ENCODE results near the gene GADL1.

The GADL1 gene

DNA sequence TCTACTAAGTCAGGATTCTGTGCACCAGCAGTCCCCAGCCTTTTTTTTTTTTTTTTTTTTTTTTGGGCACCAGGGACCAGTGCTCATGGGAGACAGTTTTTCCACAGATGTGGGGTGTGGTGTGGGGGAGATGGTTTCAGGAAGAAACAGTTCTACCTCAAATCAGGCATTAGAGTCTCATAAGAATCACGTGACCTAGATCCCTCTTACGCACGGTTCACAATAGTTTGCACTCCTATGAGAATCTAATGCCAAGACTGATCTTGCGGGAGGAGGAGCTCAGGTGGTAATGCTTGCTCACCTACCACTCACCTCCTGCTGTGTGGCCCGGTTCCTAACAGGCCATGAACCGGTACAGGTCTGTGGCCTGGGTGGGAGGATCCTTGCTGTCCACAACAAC lies 88.8 kb downstream of the GADL1 start:
- no peaks in the 10 kb centered on the region for H3K79me2 ChIP-seq (ENCODE audit: insufficient read depth, low read length)
- H3K36me3 ChIP-seq (ENCODE audit: low read length): no peaks in the 10 kb centered on the region
- no peak for TF ChIP-seq EZH2phosphoT487 (conservative IDR thresholded peaks at IDR 0.05; ENCODE audit: low read length)
- TF ChIP-seq, protein P1, sequence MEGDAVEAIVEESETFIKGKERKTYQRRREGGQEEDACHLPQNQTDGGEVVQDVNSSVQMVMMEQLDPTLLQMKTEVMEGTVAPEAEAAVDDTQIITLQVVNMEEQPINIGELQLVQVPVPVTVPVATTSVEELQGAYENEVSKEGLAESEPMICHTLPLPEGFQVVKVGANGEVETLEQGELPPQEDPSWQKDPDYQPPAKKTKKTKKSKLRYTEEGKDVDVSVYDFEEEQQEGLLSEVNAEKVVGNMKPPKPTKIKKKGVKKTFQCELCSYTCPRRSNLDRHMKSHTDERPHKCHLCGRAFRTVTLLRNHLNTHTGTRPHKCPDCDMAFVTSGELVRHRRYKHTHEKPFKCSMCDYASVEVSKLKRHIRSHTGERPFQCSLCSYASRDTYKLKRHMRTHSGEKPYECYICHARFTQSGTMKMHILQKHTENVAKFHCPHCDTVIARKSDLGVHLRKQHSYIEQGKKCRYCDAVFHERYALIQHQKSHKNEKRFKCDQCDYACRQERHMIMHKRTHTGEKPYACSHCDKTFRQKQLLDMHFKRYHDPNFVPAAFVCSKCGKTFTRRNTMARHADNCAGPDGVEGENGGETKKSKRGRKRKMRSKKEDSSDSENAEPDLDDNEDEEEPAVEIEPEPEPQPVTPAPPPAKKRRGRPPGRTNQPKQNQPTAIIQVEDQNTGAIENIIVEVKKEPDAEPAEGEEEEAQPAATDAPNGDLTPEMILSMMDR (IDR thresholded peaks at IDR 0.05; ENCODE audit: insufficient read depth, low read length, poor library complexity, severe bottlenecking): no peak
- H3K9me2 ChIP-seq (replicated peaks; ENCODE audit: insufficient read depth, low read length): no peaks in the 10 kb centered on the region
- no peak overlapping the region for H3K9ac ChIP-seq (ENCODE audit: low read length)
- H3K9me3 ChIP-seq (ENCODE audit: insufficient read depth, low read length): no peaks in the 10 kb centered on the region
- H2AFZ ChIP-seq (ENCODE audit: low read depth, low read length, severe bottlenecking): no peak overlapping the region
- H3K4me3 ChIP-seq (ENCODE audit: insufficient read depth, low read length, poor library complexity, severe bottlenecking): no peak overlapping the region
- no peaks in the 10 kb centered on the region for H4K20me1 ChIP-seq (ENCODE audit: low read depth, low read length)
- H3K27ac ChIP-seq (ENCODE audit: low read depth, low read length): no peak overlapping the region
- no peak overlapping the region for H3K4me2 ChIP-seq (ENCODE audit: low read depth, low read length, poor library complexity, severe bottlenecking)
- no peaks in the 10 kb centered on the region for H3K27me3 ChIP-seq (ENCODE audit: low read length)
- H3F3A ChIP-seq (ENCODE audit: insufficient read depth): no peaks in the 10 kb centered on the region

DNA sequence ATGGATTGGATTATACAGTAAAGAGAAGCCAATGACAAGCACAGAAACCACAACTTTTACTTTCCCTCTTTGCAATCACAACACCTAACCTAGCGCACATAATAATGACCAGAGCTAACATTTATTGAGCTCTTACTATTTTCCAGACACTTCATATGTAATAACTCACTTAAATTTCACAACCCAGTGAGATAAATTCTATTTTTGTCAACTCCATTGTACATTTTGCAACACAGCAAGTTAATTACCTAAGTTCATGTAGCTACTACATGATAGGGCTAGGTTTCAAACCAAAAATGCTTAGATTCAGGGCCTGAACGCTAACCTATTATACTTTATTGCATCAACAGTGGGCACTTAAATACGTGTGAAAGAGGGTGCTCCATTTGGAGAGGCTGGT lies 89.5 kb downstream of the GADL1 start:
- H2AFZ ChIP-seq (ENCODE audit: low read depth, low read length, severe bottlenecking): no peak overlapping the region
- no peaks in the 10 kb centered on the region for H3K36me3 ChIP-seq (ENCODE audit: low read length)
- H3K79me2 ChIP-seq (ENCODE audit: insufficient read depth, low read length): no peaks in the 10 kb centered on the region
- no peak overlapping the region for H3K9ac ChIP-seq (ENCODE audit: low read length)
- H4K20me1 ChIP-seq (ENCODE audit: low read depth, low read length): no peaks in the 10 kb centered on the region
- no peaks in the 10 kb centered on the region for H3K9me2 ChIP-seq (replicated peaks; ENCODE audit: insufficient read depth, low read length)
- no peaks in the 10 kb centered on the region for H3K9me3 ChIP-seq (ENCODE audit: insufficient read depth, low read length)
- no peak overlapping the region for H3K4me3 ChIP-seq (ENCODE audit: insufficient read depth, low read length, poor library complexity, severe bottlenecking)
- no peak overlapping the region for H3K4me2 ChIP-seq (ENCODE audit: low read depth, low read length, poor library complexity, severe bottlenecking)
- TF ChIP-seq, protein P1 (IDR thresholded peaks at IDR 0.05; ENCODE audit: insufficient read depth, low read length, poor library complexity, severe bottlenecking): no peak
- TF ChIP-seq EZH2phosphoT487 (conservative IDR thresholded peaks at IDR 0.05; ENCODE audit: low read length): no peak
- no peaks in the 10 kb centered on the region for H3F3A ChIP-seq (ENCODE audit: insufficient read depth)
- no peak overlapping the region for H3K27ac ChIP-seq (ENCODE audit: low read depth, low read length)
- H3K27me3 ChIP-seq (ENCODE audit: low read length): no peaks in the 10 kb centered on the region

DNA sequence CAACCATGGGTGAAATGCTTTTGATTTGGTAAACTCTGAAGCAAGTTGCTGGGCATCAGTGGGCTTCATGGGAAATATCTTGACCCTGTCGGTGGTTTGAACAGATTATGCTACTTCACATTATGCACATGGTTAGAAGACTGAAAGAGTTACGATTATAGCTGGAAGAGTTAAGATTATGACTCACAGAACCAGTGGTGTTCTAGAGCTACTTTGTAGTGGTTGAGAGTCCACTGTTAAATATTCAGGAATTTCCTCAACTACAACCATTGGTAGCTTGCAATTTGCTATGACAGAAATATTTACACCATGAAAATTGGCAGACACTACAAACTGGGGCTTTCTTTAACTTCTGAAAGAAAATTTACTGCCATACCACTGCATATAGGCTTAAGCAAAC lies 99.3 kb downstream of the GADL1 start:
- Histone ChIP-seq H3F3A (ENCODE audit: insufficient read depth) (no peaks in the 10 kb centered on the region), H4K20me1 (ENCODE audit: low read depth, low read length) (no peaks in the 10 kb centered on the region), H3K36me3 (ENCODE audit: low read length) (no peaks in the 10 kb centered on the region), H3K9ac (ENCODE audit: low read length) (no peak overlapping the region), H3K27me3 (ENCODE audit: low read length) (no peaks in the 10 kb centered on the region), H3K9me2 (replicated peaks; ENCODE audit: insufficient read depth, low read length) (no peaks in the 10 kb centered on the region), H3K79me2 (ENCODE audit: insufficient read depth, low read length) (no peaks in the 10 kb centered on the region), H3K9me3 (ENCODE audit: insufficient read depth, low read length) (no peaks in the 10 kb centered on the region), H3K27ac (ENCODE audit: low read depth, low read length) (no peak overlapping the region), H3K4me2 (ENCODE audit: low read depth, low read length, poor library complexity, severe bottlenecking) (no peak overlapping the region), H3K4me3 (ENCODE audit: insufficient read depth, low read length, poor library complexity, severe bottlenecking) (no peak overlapping the region), H2AFZ (ENCODE audit: low read depth, low read length, severe bottlenecking) (no peak overlapping the region)
- TF ChIP-seq EZH2phosphoT487 (conservative IDR thresholded peaks at IDR 0.05; ENCODE audit: low read length): no peak
- TF ChIP-seq, protein P1 (IDR thresholded peaks at IDR 0.05; ENCODE audit: insufficient read depth, low read length, poor library complexity, severe bottlenecking): no peak
